IPS DF 6.9 (cell line): Measurements from ENCODE around the gene MAN1A2.
A peak's percentile ranks its signal among the peaks of the same experiment; 100 is the strongest.

Experiments used
- DNase-seq: peaks from one replicate; pipeline ENCODE4 v3.0.0-alpha.2; 2013; ENCODE audit warnings: low read depth, low spot score
- H3K27ac ChIP-seq: one replicate; pipeline ENCODE4 v1.5.1; 2013; ENCODE audit warnings: low read length, control low read depth
- H3K27me3 ChIP-seq: 2 replicates; pipeline ENCODE4 v1.6.1; 2013; ENCODE audit warnings: mild to moderate bottlenecking, low read length; ENCODE audit not compliant: control insufficient read depth, insufficient read depth
- H3K36me3 ChIP-seq: 2 replicates; pipeline ENCODE4 v1.6.1; 2013; ENCODE audit warnings: low read length; ENCODE audit not compliant: control insufficient read depth, insufficient read depth
- H3K4me1 ChIP-seq: 2 replicates; pipeline ENCODE4 v1.6.1; 2013; ENCODE audit warnings: low read length; ENCODE audit not compliant: control insufficient read depth, insufficient read depth
- H3K4me3 ChIP-seq: 2 replicates; pipeline ENCODE4 v1.5.1; 2013; ENCODE audit warnings: mild to moderate bottlenecking, low read length
- H3K9me3 ChIP-seq: 2 replicates; pipeline ENCODE4 v1.6.1; 2013; ENCODE audit warnings: low read length, inconsistent platforms; ENCODE audit not compliant: control insufficient read depth, insufficient read depth
- WGBS: extraction: QIAGEN DNeasy Blood & Tissue Kit; methylation state at CpG from one replicate; pipeline ENCODE4 v1.1.7; 2013; ENCODE audit warnings: mixed read lengths, missing lambda C conversion rate; ENCODE audit not compliant: insufficient read length, insufficient coverage; 5-methylcytosine and 5-hydroxymethylcytosine counted together

The MAN1A2 gene

DNA sequence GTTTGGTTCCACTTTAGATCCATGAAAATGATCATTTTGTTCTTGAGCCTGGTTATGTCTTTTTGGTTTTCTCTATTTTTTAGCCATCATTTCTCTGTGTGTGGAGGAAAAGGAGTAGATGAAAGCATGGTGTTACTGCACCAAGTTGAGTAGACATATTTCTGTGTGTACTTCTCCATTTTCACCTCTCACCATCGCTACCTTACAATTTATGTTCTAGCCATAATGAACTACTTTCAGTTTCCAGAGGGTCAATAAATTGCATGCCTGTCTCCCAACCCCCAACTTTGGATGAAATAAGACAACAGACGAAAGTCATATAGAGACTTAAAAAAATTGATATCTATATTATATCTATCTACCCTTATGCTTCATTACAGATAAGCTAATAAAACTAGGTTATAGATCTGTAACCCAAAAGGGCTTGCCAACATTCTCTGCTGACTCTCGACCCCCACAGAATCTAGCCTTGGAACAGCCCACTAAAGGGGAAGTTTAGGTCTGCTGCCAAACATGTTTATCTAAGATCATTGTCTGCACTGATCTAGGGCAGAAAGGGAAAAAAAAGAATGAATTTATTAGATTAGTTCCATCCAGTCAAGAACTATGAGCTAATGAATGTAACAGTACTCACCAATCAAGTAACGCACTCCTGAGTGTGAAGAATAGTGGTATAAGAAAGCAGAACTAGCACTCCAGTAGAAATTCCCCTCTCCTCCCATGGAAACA, 7.5 kb upstream of the MAN1A2 start:
- no peaks in the 10 kb centered on the region for H3K9me3 ChIP-seq
- no peak overlapping the region for H3K4me3 ChIP-seq
- H3K36me3 ChIP-seq: no peaks in the 10 kb centered on the region
- H3K27me3 ChIP-seq: no peaks in the 10 kb centered on the region
- H3K27ac ChIP-seq: no peak overlapping the region
- WGBS: no CpG with 5 or more reads among the region's 4 CpGs
- DNase-seq: no peak
- H3K4me1 ChIP-seq: peaks cover 5% of the 10 kb centered on the region; the same call in 1 of the 2 replicates

- WGBS: no CpG with 5 or more reads among the region's 1 CpG
- H3K4me1 ChIP-seq: peaks cover 5% of the 10 kb centered on the region; the same call in 1 of the 2 replicates
- H3K36me3 ChIP-seq: no peaks in the 10 kb centered on the region
- no peaks in the 10 kb centered on the region; the same call in 1 of the 2 replicates for H3K27me3 ChIP-seq
- H3K9me3 ChIP-seq: no peaks in the 10 kb centered on the region
- H3K4me3 ChIP-seq: no peak overlapping the region
- no peak for DNase-seq
- no peak overlapping the region for H3K27ac ChIP-seq
Measured at GRCh38 chr1:117362986-117363385, 4.3 kb upstream of the MAN1A2 start.

DNA sequence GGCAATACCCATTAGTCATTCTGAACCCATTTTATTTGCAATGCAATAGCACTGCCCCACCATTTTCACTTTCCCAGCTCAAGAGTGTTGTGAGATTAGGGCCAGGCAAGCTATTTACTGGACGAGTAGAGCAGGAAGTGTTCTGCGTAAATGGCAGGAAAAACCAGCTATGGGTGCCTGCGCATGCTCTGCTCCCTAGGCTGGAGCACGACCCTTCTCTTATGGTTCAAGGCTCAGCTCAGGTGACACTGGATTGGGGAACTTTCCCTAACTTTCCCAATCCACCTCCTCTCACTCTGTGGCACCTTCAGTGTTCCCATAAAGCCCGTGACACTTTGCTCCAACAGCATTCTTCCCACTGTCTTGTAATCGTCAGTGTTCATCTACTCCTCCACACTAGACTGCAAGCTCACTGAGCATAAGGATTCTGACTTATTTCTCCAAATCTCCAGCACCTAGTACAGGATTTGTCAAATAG, 3.6 kb upstream of the MAN1A2 start:
- no CpG with 5 or more reads among the region's 6 CpGs for WGBS
- Histone ChIP-seq H3K27ac (no peak overlapping the region), H3K36me3 (no peaks in the 10 kb centered on the region), H3K27me3 (no peaks in the 10 kb centered on the region; the same call in 1 of the 2 replicates), H3K4me3 (no peak overlapping the region), H3K9me3 (no peaks in the 10 kb centered on the region), H3K4me1 (peaks cover 4% of the 10 kb centered on the region; the same call in 1 of the 2 replicates)
- DNase-seq: no peak

DNA sequence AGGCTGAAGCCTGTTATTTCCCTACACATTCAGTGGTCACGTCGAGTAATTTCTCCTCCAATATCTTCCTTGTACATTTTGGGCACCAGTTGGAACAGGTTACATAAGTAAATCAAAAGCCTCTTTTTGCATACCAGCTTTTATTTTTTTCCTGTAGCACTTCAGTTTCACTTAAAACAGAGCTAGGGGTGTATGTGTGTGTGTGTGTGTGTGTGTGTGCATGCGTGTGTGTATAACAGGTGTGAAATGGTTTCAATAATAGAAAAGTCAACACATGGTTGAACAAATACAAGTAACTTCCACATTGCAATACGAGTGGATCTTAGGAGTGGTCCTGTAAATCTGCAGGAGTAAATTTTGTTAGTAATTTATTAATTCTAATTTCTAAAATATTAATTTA, 3.0 kb upstream of the MAN1A2 start:
- Histone ChIP-seq H3K27ac (no peak overlapping the region), H3K27me3 (no peaks in the 10 kb centered on the region; the same call in 1 of the 2 replicates), H3K4me3 (no peak overlapping the region), H3K9me3 (no peaks in the 10 kb centered on the region), H3K4me1 (peaks cover 4% of the 10 kb centered on the region; the same call in 1 of the 2 replicates), H3K36me3 (no peaks in the 10 kb centered on the region)
- WGBS: no CpG with 5 or more reads among the region's 4 CpGs
- no peak for DNase-seq

DNA sequence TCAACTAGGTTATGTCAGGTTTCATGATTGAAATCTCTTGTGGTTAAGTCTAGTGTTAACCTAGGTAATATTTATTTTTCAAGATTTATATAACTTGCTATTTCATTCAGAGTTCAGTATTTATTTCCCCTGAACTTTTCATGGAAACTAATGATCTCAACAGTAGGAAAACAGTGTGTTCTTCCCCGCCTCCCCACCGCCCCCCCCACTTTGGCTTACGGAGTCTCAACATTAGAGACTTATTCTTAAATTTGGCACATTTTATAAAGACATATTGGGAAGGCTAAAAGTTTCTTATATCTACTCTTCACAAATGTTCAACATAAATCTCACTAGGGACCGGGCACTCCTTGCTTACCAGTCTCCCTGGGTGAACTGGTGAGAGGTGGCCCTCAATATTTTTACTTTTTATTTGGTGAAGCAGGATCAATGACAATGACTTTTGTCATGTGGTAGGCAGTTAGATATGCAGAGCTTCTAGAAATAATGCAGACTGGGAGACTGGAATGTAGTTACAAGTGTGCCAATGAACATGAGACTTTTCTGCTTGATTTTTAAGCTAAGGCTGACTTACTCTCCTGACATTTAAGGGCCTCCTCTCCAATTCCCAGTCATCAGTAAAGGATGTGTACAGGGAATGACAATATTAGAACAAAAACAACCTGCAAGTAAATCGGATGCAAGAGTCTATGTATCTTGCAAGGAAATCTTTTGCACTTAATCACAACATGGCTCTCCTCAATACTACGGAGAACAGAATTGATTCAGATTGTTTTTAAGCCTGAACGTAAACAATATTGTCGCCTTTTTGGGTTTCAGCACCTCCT, 1.7 kb upstream of the MAN1A2 start:
- no peak overlapping the region for H3K27ac ChIP-seq
- DNase-seq: no peak
- WGBS: no CpG with 5 or more reads among the region's 8 CpGs

DNA sequence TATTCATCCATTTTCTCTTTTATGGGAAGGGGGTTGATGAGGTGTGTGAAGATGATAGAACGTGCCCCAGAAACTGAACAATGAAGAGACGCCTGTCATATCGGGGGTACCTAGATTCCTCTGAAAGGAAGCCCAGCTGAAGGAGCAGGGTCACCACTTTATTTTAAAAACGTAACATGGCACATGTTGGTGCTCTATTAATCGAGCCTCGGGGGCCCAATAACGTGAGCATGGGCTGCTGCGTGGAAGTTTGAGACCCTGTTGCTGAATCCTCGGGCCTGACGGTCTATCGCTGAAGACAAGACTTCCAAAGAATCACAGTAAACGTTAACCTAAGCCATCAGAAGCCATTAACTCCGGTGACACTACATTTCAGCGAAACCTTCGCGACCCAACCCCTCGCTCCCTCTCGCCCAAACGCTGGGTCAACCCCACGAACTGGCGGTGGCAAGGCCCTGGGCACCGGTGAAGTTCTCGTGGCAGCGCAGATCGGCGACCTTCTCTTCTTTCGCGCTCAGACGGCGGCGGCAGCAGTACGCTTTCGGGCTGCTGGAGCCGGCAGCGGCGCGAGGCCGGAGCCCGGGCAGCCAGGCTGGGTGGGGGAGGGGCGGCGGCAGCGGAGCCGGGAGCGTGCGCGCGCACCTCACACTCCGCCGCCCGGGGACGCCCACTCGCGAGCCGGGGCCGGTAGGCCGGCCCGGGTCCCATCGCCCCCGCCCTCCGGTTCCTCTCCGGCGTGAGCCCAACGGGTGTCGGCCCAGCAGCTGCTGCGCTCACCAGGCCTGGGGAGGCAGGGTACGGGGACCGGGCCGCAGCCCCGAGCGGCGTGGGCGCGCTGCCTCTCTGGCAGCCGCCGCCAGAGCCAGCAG, 838 bp upstream of the MAN1A2 start:
- no peak for DNase-seq
- no CpG with 5 or more reads among the region's 75 CpGs for WGBS
- no peaks in the 10 kb centered on the region; the same call in 1 of the 2 replicates for H3K27me3 ChIP-seq
- no peak overlapping the region for H3K27ac ChIP-seq
- peak overlapping the region; percentile 94 for H3K4me3 ChIP-seq
- no peaks in the 10 kb centered on the region for H3K9me3 ChIP-seq
- no peaks in the 10 kb centered on the region for H3K36me3 ChIP-seq
- H3K4me1 ChIP-seq: peaks cover 6% of the 10 kb centered on the region; the same call in 1 of the 2 replicates

More for the DNA sequence above, 1.7 kb upstream of the MAN1A2 start:
- no peak overlapping the region; the same call in 1 of the 2 replicates for H3K4me3 ChIP-seq
- H3K36me3 ChIP-seq: no peaks in the 10 kb centered on the region
- H3K27me3 ChIP-seq: no peaks in the 10 kb centered on the region; the same call in 1 of the 2 replicates
- peaks cover 4% of the 10 kb centered on the region; the same call in 1 of the 2 replicates for H3K4me1 ChIP-seq
- no peaks in the 10 kb centered on the region for H3K9me3 ChIP-seq

DNA sequence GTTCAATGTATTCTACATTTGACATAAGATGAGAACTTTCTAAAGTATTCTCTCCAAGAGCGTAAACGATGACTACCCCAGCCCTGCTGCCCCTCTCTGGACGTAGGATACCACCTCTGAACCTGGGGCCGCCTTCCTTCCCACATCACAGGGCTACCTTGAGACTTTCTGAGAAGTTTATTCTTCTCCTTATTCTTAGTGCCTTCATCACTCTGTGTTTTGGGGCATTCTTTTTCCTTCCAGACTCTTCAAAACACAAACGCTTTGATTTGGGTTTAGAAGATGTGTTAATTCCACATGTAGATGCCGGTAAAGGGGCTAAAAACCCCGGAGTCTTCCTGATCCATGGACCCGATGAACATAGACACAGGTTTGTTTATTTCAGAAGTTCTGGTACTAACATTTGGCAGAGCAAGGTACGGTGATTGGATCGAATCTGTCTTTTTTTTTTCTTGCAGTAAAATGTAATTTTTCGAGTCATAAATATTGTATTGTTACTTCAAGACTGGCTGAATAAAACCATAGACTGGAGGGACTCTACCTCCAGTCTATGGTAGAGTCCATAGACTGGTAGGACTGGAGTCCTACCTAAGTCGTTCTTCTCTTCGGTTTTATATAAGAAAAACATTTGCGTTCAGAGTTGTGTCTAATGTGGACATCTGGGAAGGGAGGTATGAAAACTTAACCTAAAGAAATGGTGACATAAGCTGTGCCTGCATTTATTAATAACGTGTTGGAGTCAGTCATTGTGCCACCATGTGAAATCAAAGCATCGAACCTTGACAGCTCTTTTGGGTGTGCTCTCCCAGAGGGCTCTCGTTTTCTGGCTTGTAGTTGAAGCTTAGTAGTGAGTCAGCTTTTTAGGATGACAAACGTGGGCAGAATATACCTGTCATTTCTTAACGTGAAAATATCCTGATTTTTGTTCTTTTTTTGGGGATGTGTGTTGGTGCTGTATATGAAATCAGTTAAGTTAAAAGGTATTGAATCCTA, 1.2 kb downstream of the MAN1A2 start:
- no peaks in the 10 kb centered on the region for H3K9me3 ChIP-seq
- H3K4me3 ChIP-seq: peak overlapping the region; percentile 94; the same call in 1 of the 2 replicates
- no peak for DNase-seq
- H3K4me1 ChIP-seq: peaks cover 7% of the 10 kb centered on the region; the same call in 1 of the 2 replicates
- WGBS: no CpG with 5 or more reads among the region's 19 CpGs
- no peak overlapping the region for H3K27ac ChIP-seq
- no peaks in the 10 kb centered on the region; the same call in 1 of the 2 replicates for H3K27me3 ChIP-seq
- no peaks in the 10 kb centered on the region for H3K36me3 ChIP-seq

GRCh38 chr1:117370071-117370470, 2.8 kb downstream of the MAN1A2 start:
- peaks cover 3% of the 10 kb centered on the region; the same call in 1 of the 2 replicates for H3K4me1 ChIP-seq
- no peaks in the 10 kb centered on the region for H3K36me3 ChIP-seq
- DNase-seq: no peak
- WGBS: no CpG with 5 or more reads among the region's 2 CpGs
- no peaks in the 10 kb centered on the region for H3K9me3 ChIP-seq
- no peak overlapping the region for H3K4me3 ChIP-seq
- H3K27me3 ChIP-seq: no peaks in the 10 kb centered on the region; the same call in 1 of the 2 replicates
- no peak overlapping the region for H3K27ac ChIP-seq

DNA sequence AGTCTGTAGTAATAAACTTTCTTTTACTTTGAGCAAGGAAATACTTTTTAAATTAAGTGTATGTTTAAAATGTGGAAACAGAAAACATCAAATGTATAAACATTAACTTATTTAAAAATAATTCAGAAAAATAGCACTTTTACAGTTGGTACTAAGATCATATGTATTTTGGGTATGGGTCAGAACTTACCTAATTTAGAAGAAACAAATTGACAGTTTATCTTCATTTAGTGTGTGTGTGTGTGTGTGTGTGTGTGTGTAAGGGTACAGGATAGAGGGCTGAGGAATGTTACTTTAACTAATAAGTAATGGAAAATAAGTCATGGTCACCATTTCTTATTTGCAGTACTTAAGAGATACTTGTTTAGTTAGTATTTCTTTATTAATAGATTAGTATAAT, 3.3 kb downstream of the MAN1A2 start:
- no peaks in the 10 kb centered on the region for H3K36me3 ChIP-seq
- no peak for DNase-seq

More for the DNA sequence above, 3.3 kb downstream of the MAN1A2 start:
- Histone ChIP-seq H3K9me3 (no peaks in the 10 kb centered on the region), H3K4me3 (no peak overlapping the region), H3K27ac (no peak overlapping the region), H3K27me3 (no peaks in the 10 kb centered on the region; the same call in 1 of the 2 replicates), H3K4me1 (peaks cover 3% of the 10 kb centered on the region; the same call in 1 of the 2 replicates)
